ENCODE results near the gene CCNY.
A peak's percentile ranks its signal among the peaks of the same experiment; 100 is the strongest.

CCNY gene

DNA sequence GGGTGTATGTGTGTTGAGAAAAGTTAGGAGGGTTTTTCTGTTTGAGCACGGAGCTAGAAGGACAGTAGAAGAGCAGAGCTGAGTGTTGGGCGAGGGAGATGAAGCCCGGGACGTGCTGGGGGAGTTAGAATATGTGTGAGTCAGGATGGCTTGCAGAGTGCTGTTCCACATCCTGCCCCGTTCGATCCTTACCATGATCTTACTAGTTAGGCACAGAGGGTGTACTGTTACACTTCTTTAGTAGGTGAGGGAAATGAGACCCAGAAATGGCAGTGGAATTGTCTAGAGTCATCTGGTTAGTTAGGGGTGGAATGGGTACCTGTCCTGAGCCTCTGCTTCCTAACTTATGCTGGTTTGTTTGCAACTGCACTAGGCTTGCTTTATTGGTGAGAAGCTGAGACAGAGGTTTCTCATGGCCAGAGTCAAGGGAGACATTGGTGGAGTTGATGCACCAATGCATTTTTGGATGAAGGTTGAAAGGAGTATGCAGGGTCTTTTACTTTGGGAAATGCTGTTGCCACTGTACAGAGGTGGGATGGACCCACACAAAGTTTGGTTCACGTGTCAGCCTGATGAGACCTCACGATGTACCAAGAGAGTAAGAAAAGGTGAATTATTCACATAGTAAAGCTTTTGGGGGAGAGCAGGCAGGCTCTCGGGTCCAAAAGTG lies 42.4 kb downstream of the CCNY start:
- Histone ChIP-seq H3F3A (ENCODE audit: control insufficient read depth, insufficient read depth) (no peaks in the 10 kb centered on the region), H3K36me3 (ENCODE audit: control insufficient read depth, low read length) (no peaks in the 10 kb centered on the region), H3K27ac (ENCODE audit: low read depth, low read length) (peak overlapping the region; percentile 53), H3K4me2 (ENCODE audit: low read length) (peak overlapping the region; percentile 60), H3K4me3 (ENCODE audit: low read length) (peak overlapping the region; percentile 46), H3K9me2 (replicated peaks; ENCODE audit: control insufficient read depth, low read length) (no peaks in the 10 kb centered on the region), H4K20me1 (ENCODE audit: control insufficient read depth, insufficient read depth, low read depth, low read length) (0 out of 2 replicates have a peak, but pooled peaks cover 8% of the 10 kb centered on the region), H3K4me1 (ENCODE audit: control insufficient read depth, low read length) (peaks cover 48% of the 10 kb centered on the region), H3K79me2 (ENCODE audit: control insufficient read depth, low read length) (peaks cover 89% of the 10 kb centered on the region), H3K27me3 (ENCODE audit: control insufficient read depth, low read length) (no peaks in the 10 kb centered on the region), H3K9me3 (ENCODE audit: control insufficient read depth, insufficient read depth, low read length) (no peaks in the 10 kb centered on the region)
- TF ChIP-seq, protein P1, sequence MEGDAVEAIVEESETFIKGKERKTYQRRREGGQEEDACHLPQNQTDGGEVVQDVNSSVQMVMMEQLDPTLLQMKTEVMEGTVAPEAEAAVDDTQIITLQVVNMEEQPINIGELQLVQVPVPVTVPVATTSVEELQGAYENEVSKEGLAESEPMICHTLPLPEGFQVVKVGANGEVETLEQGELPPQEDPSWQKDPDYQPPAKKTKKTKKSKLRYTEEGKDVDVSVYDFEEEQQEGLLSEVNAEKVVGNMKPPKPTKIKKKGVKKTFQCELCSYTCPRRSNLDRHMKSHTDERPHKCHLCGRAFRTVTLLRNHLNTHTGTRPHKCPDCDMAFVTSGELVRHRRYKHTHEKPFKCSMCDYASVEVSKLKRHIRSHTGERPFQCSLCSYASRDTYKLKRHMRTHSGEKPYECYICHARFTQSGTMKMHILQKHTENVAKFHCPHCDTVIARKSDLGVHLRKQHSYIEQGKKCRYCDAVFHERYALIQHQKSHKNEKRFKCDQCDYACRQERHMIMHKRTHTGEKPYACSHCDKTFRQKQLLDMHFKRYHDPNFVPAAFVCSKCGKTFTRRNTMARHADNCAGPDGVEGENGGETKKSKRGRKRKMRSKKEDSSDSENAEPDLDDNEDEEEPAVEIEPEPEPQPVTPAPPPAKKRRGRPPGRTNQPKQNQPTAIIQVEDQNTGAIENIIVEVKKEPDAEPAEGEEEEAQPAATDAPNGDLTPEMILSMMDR (IDR thresholded peaks at IDR 0.05; ENCODE audit: low read depth, low read length, poor library complexity, severe bottlenecking), result no peak
- no peak for TF ChIP-seq EZH2phosphoT487 (IDR thresholded peaks at IDR 0.05; ENCODE audit: borderline replicate concordance, low read length)

DNA sequence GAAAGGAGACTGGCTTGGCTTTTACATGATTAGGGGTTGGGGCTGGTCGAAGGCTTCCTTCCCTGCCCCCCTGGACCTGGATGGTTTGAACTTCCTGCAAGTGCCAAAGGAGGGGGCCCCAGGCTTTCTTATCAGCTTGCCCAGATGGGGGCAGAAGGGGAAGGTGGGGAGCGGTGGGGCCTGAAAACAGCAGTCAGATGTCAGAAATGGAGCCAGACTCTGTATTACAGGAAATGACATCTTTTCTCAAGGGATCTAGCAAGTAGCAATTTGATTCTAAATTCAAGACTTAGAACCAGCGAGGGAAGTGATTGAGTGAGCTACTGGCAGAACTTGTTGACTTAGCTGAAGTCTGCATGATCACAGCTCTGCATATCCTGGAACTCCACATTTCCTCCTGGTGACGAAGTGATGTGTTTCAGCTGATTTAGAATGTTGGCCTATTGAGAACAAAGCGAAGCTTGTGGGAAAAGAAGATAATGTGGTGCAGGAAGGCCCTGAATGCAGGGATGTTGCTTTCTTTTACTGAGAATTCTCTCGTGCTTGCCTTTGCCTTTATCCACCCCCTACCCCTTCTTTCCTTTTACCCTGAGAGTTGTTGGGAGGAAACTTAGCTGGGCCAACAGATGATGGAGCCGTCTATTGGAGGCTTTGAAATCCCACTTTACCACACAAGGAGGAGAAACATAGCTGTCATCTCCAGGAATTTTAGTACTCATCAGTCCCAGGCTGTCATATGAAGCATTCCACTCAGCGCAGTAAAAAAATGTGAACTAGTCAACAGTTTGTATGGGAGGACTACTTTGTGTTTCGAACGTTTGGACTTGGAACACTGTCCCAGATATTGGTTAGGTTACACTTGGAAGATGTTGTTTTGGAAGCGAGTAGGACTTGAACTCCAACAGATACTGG lies 43.2 kb downstream of the CCNY start:
- Histone ChIP-seq H3K9me2 (replicated peaks; ENCODE audit: control insufficient read depth, low read length) (no peaks in the 10 kb centered on the region), H3K9me3 (ENCODE audit: control insufficient read depth, insufficient read depth, low read length) (no peaks in the 10 kb centered on the region), H3K4me1 (ENCODE audit: control insufficient read depth, low read length) (peaks cover 41% of the 10 kb centered on the region), H3K36me3 (ENCODE audit: control insufficient read depth, low read length) (no peaks in the 10 kb centered on the region), H3K27ac (ENCODE audit: low read depth, low read length) (peak overlapping the region; percentile 53), H4K20me1 (ENCODE audit: control insufficient read depth, insufficient read depth, low read depth, low read length) (0 out of 2 replicates have a peak, but pooled peaks cover 8% of the 10 kb centered on the region), H3K27me3 (ENCODE audit: control insufficient read depth, low read length) (no peaks in the 10 kb centered on the region), H3K4me2 (ENCODE audit: low read length) (peak overlapping the region; percentile 60), H3K4me3 (ENCODE audit: low read length) (peak overlapping the region; percentile 46), H3K79me2 (ENCODE audit: control insufficient read depth, low read length) (peaks cover 89% of the 10 kb centered on the region), H3F3A (ENCODE audit: control insufficient read depth, insufficient read depth) (no peaks in the 10 kb centered on the region)
- TF ChIP-seq, protein P1 (IDR thresholded peaks at IDR 0.05; ENCODE audit: low read depth, low read length, poor library complexity, severe bottlenecking), result peak; percentile 72
- TF ChIP-seq EZH2phosphoT487 (IDR thresholded peaks at IDR 0.05; ENCODE audit: borderline replicate concordance, low read length), result no peak

DNA sequence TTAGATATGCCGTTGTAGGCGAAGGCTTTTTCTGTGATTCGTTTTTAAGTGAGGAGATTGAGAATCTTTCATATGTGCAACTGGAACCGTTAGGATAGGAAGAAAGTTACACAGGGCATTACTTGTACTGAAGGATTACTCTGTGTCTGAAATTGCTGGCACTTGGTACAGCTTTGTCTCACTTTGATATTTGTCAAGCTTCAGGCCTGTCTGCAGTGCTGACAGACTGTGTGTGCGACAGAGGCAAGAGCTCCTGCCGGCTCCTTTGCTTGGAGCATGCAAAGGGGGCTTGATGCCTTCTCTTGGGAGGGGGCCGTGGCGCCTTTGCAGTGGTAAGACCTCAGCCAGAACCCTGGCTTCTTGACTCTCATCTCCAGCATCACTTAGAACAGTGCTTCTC lies 45.8 kb downstream of the CCNY start:
- H4K20me1 ChIP-seq (ENCODE audit: control insufficient read depth, insufficient read depth, low read depth, low read length), result 0 out of 2 replicates have a peak, but pooled peaks cover 8% of the 10 kb centered on the region
- no peaks in the 10 kb centered on the region for H3F3A ChIP-seq (ENCODE audit: control insufficient read depth, insufficient read depth)
- no peaks in the 10 kb centered on the region for H3K9me3 ChIP-seq (ENCODE audit: control insufficient read depth, insufficient read depth, low read length)
- H3K4me1 ChIP-seq (ENCODE audit: control insufficient read depth, low read length), result peaks cover 45% of the 10 kb centered on the region
- no peaks in the 10 kb centered on the region for H3K9me2 ChIP-seq (replicated peaks; ENCODE audit: control insufficient read depth, low read length)
- H3K36me3 ChIP-seq (ENCODE audit: control insufficient read depth, low read length), result no peaks in the 10 kb centered on the region
- TF ChIP-seq EZH2phosphoT487 (IDR thresholded peaks at IDR 0.05; ENCODE audit: borderline replicate concordance, low read length), result no peak
- TF ChIP-seq, protein P1 (IDR thresholded peaks at IDR 0.05; ENCODE audit: low read depth, low read length, poor library complexity, severe bottlenecking), result no peak
- no peak overlapping the region for H3K4me2 ChIP-seq (ENCODE audit: low read length)
- peaks cover 91% of the 10 kb centered on the region for H3K79me2 ChIP-seq (ENCODE audit: control insufficient read depth, low read length)
- H3K27ac ChIP-seq (ENCODE audit: low read depth, low read length), result no peak overlapping the region
- H3K4me3 ChIP-seq (ENCODE audit: low read length), result no peak overlapping the region
- no peaks in the 10 kb centered on the region for H3K27me3 ChIP-seq (ENCODE audit: control insufficient read depth, low read length)

Measured in DOHH2 (cell line).